Tibial artery (tissue), 4 donors: ENCODE results near the gene KIF18B.

Experiments
- DNase-seq, 2 donors: peaks; one replicate each; pipeline ENCODE4 v3.0.0-alpha.2; 2019
- H3K27ac ChIP-seq, 2 donors: fragments of 200-600 bp; sonication (generic) in 1 of 2; 1 replicate in 1 of 2; 2 replicates in 1 of 2; pipeline ENCODE4 v1.5.1; 2018 to 2019; ENCODE audit warnings: mild to moderate bottlenecking in 1 of 2
- H3K27me3 ChIP-seq, 2 donors: fragments of 200-600 bp; sonication (generic) in 1 of 2; one replicate each; pipeline versions ENCODE4 v1.5.1 to v1.6.0; 2016 to 2019
- H3K36me3 ChIP-seq, 3 donors: fragments of 200-600 bp; sonication (generic) in 2 of 3; one replicate each; pipeline ENCODE4 v1.5.1; 2016 to 2019; ENCODE audit warnings: mild to moderate bottlenecking in 2 of 3
- H3K4me1 ChIP-seq, 4 donors: fragments of 200-600 bp; sonication (generic) in 2 of 4; 1 replicate in 3 of 4; 2 replicates in 1 of 4; pipeline ENCODE4 v1.5.1; 2016 to 2019
- H3K4me3 ChIP-seq, 2 donors: fragments of 200-600 bp; sonication (generic) in 1 of 2; 1 replicate in 1 of 2; 2 replicates in 1 of 2; pipeline ENCODE4 v1.5.1; 2018 to 2019; ENCODE audit warnings: mild to moderate bottlenecking in 2 of 2
- H3K9me3 ChIP-seq, 3 donors: fragments of 200-600 bp; sonication (generic) in 1 of 3; one replicate each; pipeline ENCODE4 v1.5.1; 2016 to 2019
- intact Hi-C: fragments of 100-400 bp; cut with DNase I; formaldehyde crosslinking; loops from one replicate; pipeline ENCODE4 v1.15.0; 2023; ENCODE audit warnings: low total_unique reads
- TF ChIP-seq, protein P1 (sequence below), 2 experiments: fragments of 200-600 bp in 1 of 2; fragments of 450-650 bp in 1 of 2; IDR thresholded peaks; one replicate each; pipeline ENCODE4 v1.5.1; 2017 to 2019; ENCODE audit warnings: antibody characterized with exemption in 2 of 2, mild to moderate bottlenecking in 1 of 2, moderate library complexity in 1 of 2

Gene KIF18B

DNA sequence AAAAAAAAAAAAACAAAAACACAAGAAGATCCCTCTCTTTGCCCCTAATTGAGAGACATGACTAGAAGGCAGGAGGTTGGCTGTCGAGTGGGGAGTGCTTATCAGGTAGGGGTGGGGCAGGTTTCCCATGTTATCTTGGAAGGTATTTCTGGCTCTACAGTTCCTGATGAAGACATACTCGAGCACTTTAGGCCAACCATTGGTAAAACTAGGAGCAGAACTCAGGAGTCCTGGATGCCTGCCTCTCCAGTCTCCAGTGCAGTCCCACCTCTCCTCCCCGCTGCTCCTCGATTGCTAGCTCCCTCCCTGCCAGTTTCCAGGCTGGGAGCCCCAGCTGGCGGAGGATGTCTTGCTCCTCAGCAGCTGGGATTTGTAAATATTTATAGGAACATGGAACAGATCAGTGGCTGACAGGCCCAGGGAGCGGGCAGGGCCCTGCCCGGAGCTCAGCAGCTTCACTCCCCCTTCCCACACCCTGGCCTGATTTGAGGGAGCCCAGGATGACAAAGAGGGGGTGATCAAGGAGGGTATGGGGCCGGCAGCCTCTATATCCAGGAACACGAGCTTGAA is 31.9 kb upstream of the KIF18B start:
- Histone ChIP-seq H3K4me1 (no peaks in the 10 kb centered on the region), H3K4me3 (no peak overlapping the region), H3K27me3 (peaks cover 0 to 49% of the 10 kb centered on the region in 2 donors), H3K36me3 (no peaks in the 10 kb centered on the region), H3K9me3 (no peaks in the 10 kb centered on the region), H3K27ac (no peak overlapping the region)
- DNase-seq, result no peak
- TF ChIP-seq, protein P1, sequence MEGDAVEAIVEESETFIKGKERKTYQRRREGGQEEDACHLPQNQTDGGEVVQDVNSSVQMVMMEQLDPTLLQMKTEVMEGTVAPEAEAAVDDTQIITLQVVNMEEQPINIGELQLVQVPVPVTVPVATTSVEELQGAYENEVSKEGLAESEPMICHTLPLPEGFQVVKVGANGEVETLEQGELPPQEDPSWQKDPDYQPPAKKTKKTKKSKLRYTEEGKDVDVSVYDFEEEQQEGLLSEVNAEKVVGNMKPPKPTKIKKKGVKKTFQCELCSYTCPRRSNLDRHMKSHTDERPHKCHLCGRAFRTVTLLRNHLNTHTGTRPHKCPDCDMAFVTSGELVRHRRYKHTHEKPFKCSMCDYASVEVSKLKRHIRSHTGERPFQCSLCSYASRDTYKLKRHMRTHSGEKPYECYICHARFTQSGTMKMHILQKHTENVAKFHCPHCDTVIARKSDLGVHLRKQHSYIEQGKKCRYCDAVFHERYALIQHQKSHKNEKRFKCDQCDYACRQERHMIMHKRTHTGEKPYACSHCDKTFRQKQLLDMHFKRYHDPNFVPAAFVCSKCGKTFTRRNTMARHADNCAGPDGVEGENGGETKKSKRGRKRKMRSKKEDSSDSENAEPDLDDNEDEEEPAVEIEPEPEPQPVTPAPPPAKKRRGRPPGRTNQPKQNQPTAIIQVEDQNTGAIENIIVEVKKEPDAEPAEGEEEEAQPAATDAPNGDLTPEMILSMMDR (IDR thresholded peaks at IDR 0.05), result no peak
- intact Hi-C loops, result no loop called here

DNA sequence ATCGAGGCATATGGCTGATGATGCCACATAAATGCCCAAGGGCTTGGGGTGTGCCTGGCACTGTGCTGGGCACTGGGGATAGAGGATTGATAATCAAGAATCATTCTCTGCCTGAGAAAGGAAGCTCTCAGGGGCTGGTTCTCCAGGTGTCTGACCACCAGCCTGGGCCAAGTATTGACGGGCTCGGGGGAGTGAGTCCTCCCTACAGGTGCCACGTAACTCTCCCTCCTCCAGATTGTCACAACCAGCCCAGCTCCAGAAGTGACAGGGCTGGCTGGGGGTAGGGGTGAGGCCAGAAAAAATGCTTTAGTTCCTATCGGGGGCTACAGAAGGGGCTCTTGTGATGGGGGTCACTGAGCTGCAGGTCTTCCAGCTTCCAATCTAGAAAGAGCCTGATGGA is 31.2 kb upstream of the KIF18B start:
- peaks cover 0 to 49% of the 10 kb centered on the region in 2 donors for H3K27me3 ChIP-seq
- no peaks in the 10 kb centered on the region for H3K9me3 ChIP-seq
- intact Hi-C loops, result no loop called here
- TF ChIP-seq, protein P1 (IDR thresholded peaks at IDR 0.05), result no peak
- H3K4me3 ChIP-seq, result no peak overlapping the region
- H3K27ac ChIP-seq, result no peak overlapping the region
- H3K36me3 ChIP-seq, result no peaks in the 10 kb centered on the region
- no peak for DNase-seq
- H3K4me1 ChIP-seq, result no peaks in the 10 kb centered on the region

GRCh38 chr17:44977814-44978550 is 30.4 kb upstream of the KIF18B start:
- TF ChIP-seq, protein P1 (IDR thresholded peaks at IDR 0.05), result no peak
- Histone ChIP-seq H3K27me3 (peaks cover 0 to 49% of the 10 kb centered on the region in 2 donors), H3K27ac (no peak overlapping the region), H3K4me1 (no peaks in the 10 kb centered on the region), H3K36me3 (no peaks in the 10 kb centered on the region), H3K9me3 (no peaks in the 10 kb centered on the region), H3K4me3 (no peak overlapping the region)
- no peak for DNase-seq
- intact Hi-C loops, result no loop called here

GRCh38 chr17:44977065-44977464 is 29.5 kb upstream of the KIF18B start:
- Histone ChIP-seq H3K36me3 (no peaks in the 10 kb centered on the region), H3K4me1 (peaks cover 0 to 6% (median 0%) of the 10 kb centered on the region in 4 donors), H3K4me3 (no peak overlapping the region), H3K27ac (no peak overlapping the region), H3K27me3 (peaks cover 0 to 49% of the 10 kb centered on the region in 2 donors), H3K9me3 (no peaks in the 10 kb centered on the region)
- intact Hi-C loops, result no loop called here
- TF ChIP-seq, protein P1 (IDR thresholded peaks at IDR 0.05), result no peak
- no peak for DNase-seq

GRCh38 chr17:44976206-44976605 is 28.6 kb upstream of the KIF18B start:
- TF ChIP-seq, protein P1 (IDR thresholded peaks at IDR 0.05), result no peak

More at GRCh38 chr17:44976206-44976605, 28.6 kb upstream of the KIF18B start:
- DNase-seq, result no peak
- no peak overlapping the region for H3K27ac ChIP-seq
- H3K9me3 ChIP-seq, result no peaks in the 10 kb centered on the region
- peaks cover 0 to 49% of the 10 kb centered on the region in 2 donors for H3K27me3 ChIP-seq
- intact Hi-C loops, result no loop called here
- H3K36me3 ChIP-seq, result no peaks in the 10 kb centered on the region
- H3K4me3 ChIP-seq, result no peak overlapping the region
- H3K4me1 ChIP-seq, result peaks cover 0 to 6% (median 0%) of the 10 kb centered on the region in 4 donors
